CD4-positive, alpha-beta T cell treated with Interleukin-2 at 100 ng/mL for 4 hours (primary cell): Measurements from ENCODE around the gene PIM2.

Experiments used
- DNase-seq: peaks from one replicate; pipeline ENCODE4 v3.0.0-alpha.2; 2020; ENCODE audit warnings: low spot score

The PIM2 gene

GRCh38 chrX:48918643-48919340 lies at the start of gene PIM2:
TSS of gene PIM2 (minus strand) at chrX:48919024. CDS start at chrX:48918834, 190 bp downstream.
- peak; percentile 95 for DNase-seq

GRCh38 chrX:48968377-48968776 lies 49.6 kb upstream of the PIM2 start:
- no peak for DNase-seq

- DNase-seq: no peak
These were observed 48.2 kb upstream of the PIM2 start for GRCh38 chrX:48966796-48967579.

GRCh38 chrX:48965959-48966358 lies 47.1 kb upstream of the PIM2 start:
- DNase-seq: no peak

GRCh38 chrX:48961585-48962091 lies 42.8 kb upstream of the PIM2 start:
- no peak for DNase-seq

- no peak for DNase-seq
These were observed 41.5 kb upstream of the PIM2 start for GRCh38 chrX:48960291-48960690.

- no peak for DNase-seq
These were observed 39.8 kb upstream of the PIM2 start for GRCh38 chrX:48958635-48959094.

- peak; percentile 95 for DNase-seq
These were observed 39.2 kb upstream of the PIM2 start for GRCh38 chrX:48957827-48958634.

- peak; percentile 81 for DNase-seq
These were observed 38.6 kb upstream of the PIM2 start, which contains the start of gene OTUD5 for GRCh38 chrX:48957477-48957826. TSS of gene OTUD5 (minus strand) at chrX:48957607. CDS start at chrX:48957570, 37 bp downstream.

- peak; percentile 45 for DNase-seq
These were observed 38.0 kb upstream of the PIM2 start for GRCh38 chrX:48956728-48957414.

- no peak for DNase-seq
These were observed 29.8 kb upstream of the PIM2 start for GRCh38 chrX:48948589-48948988.

GRCh38 chrX:48945517-48946348 lies 26.9 kb upstream of the PIM2 start:
- peak; percentile 59 for DNase-seq

- DNase-seq: no peak
These were observed 24.1 kb upstream of the PIM2 start for GRCh38 chrX:48942895-48943294.

GRCh38 chrX:48940404-48940955 lies 21.7 kb upstream of the PIM2 start:
- no peak for DNase-seq

GRCh38 chrX:48939524-48940228 lies 20.9 kb upstream of the PIM2 start:
- peak; percentile 42 for DNase-seq

GRCh38 chrX:48938721-48939425 lies 20.0 kb upstream of the PIM2 start:
- peak; percentile 79 for DNase-seq

- DNase-seq: peak; percentile 91
These were observed 18.5 kb upstream of the PIM2 start for GRCh38 chrX:48937054-48937907.

- no peak for DNase-seq
These were observed 17.7 kb upstream of the PIM2 start for GRCh38 chrX:48936429-48937053.
